AG04450 (cell line): Measurements from ENCODE around the gene PAK5. TPM values are rescaled to one million over a fixed set of nuclear protein-coding genes. Genes with fewer than 3 reads are reported as not detected.

Source experiments
- CTCF ChIA-PET: fragments of 300-600, 350-600 bp; formaldehyde crosslinking; extraction: SDS; loops from one replicate; lab custom pipeline; 2022; ENCODE audit warnings: antibody characterized with exemption, inconsistent platforms; lab: Charles Lee
- POLR2A ChIA-PET: fragments of 350-600 bp; formaldehyde crosslinking; extraction: SDS; loops from one replicate; lab custom pipeline; 2021; ENCODE audit warnings: antibody characterized with exemption, inconsistent platforms; lab: Yijun Ruan, JAX
- DNase-seq: peaks from one replicate; pipeline ENCODE4 v3.0.0-alpha.2; 2011; ENCODE audit warnings: low read depth, low spot score
- H3K27ac ChIP-seq: one replicate; pipeline ENCODE4 v1.5.1; 2012; ENCODE audit warnings: low read depth, low read length, control low read depth
- H3K27me3 ChIP-seq: one replicate; pipeline ENCODE4 v1.6.0; 2012; ENCODE audit warnings: low read length; ENCODE audit not compliant: control insufficient read depth, insufficient read depth
- H3K4me3 ChIP-seq: 2 replicates; pipeline ENCODE4 v1.5.1; 2011; ENCODE audit warnings: mild to moderate bottlenecking, low read depth, low read length, control low read depth
- H3K9me3 ChIP-seq: 2 replicates; pipeline ENCODE4 v1.5.1; 2012; ENCODE audit warnings: low read length; ENCODE audit not compliant: control insufficient read depth, insufficient read depth
- CTCF ChIP-seq: IDR thresholded peaks from 2 replicates; pipeline ENCODE4 v1.5.1; 2011; ENCODE audit warnings: low read depth, low read length, control low read depth, inconsistent platforms
- polyA plus RNA-seq: library from polyadenylated mRNA; depleted of rRNA; stranded (reverse); fragments of >200 nt; gene quantifications from 2 replicates; pipeline ENCODE4 v1.2.3, GENCODE V29; 2011

The PAK5 gene
- polyA plus RNA-seq, 1 experiment: not detected

GRCh38 chr20:9775176-9775575 is 63.7 kb downstream of the PAK5 start:
- Histone ChIP-seq H3K27ac (no peak overlapping the region), H3K27me3 (no peaks in the 10 kb centered on the region), H3K4me3 (no peak overlapping the region), H3K9me3 (no peaks in the 10 kb centered on the region)
- no peak for TF ChIP-seq CTCF
- POLR2A ChIA-PET: no interaction called here
- CTCF ChIA-PET: no interaction called here
- no peak for DNase-seq

- POLR2A ChIA-PET: no interaction called here
- CTCF ChIA-PET: interaction anchor here (0.6 kb wide), 1 partner anchor 13 kb away, joined by 3 read pairs; no protein-coding TSS in a partner anchor
- DNase-seq: no peak
Measured at GRCh38 chr20:9769954-9770353, 68.9 kb downstream of the PAK5 start.

GRCh38 chr20:9761476-9761875 is 77.4 kb downstream of the PAK5 start:
- no peaks in the 10 kb centered on the region for H3K9me3 ChIP-seq
- H3K27me3 ChIP-seq: no peaks in the 10 kb centered on the region
- H3K27ac ChIP-seq: no peak overlapping the region
- no peak for DNase-seq
- H3K4me3 ChIP-seq: no peak overlapping the region
- POLR2A ChIA-PET: no interaction called here
- TF ChIP-seq CTCF: no peak
- CTCF ChIA-PET: no interaction called here

More at GRCh38 chr20:9769954-9770353, 68.9 kb downstream of the PAK5 start:
- Histone ChIP-seq H3K9me3 (no peaks in the 10 kb centered on the region), H3K27ac (no peak overlapping the region), H3K4me3 (no peak overlapping the region), H3K27me3 (no peaks in the 10 kb centered on the region)
- TF ChIP-seq CTCF: no peak

- CTCF ChIA-PET: no interaction called here
- no peaks in the 10 kb centered on the region for H3K27me3 ChIP-seq
- POLR2A ChIA-PET: no interaction called here
Measured at GRCh38 chr20:9759392-9759791, 79.5 kb downstream of the PAK5 start.

GRCh38 chr20:9758752-9759151 is 80.1 kb downstream of the PAK5 start:
- ChIA-PET CTCF (no interaction called here), POLR2A (no interaction called here)
- Histone ChIP-seq H3K9me3 (no peaks in the 10 kb centered on the region), H3K27me3 (no peaks in the 10 kb centered on the region), H3K4me3 (no peak overlapping the region), H3K27ac (no peak overlapping the region)
- no peak for DNase-seq
- TF ChIP-seq CTCF: no peak

More at GRCh38 chr20:9759392-9759791, 79.5 kb downstream of the PAK5 start:
- no peak for DNase-seq
- H3K27ac ChIP-seq: no peak overlapping the region
- no peak overlapping the region for H3K4me3 ChIP-seq
- H3K9me3 ChIP-seq: no peaks in the 10 kb centered on the region
- no peak for TF ChIP-seq CTCF
